Middle frontal gyrus (tissue), 1 donor: ENCODE results near the gene NRAS.
"Not testable (repeated sequence)": the region's sequence is repeated elsewhere in the genome, so short reads cannot be mapped to it uniquely, and the experiment has no call there.

Source experiments
- DNase-seq: peaks from one replicate; pipeline ENCODE4 v3.0.0-alpha.2; 2015; ENCODE audit warnings: low spot score; ENCODE audit errors: extremely low spot score

Gene NRAS

GRCh38 chr1:114716304-114717170, at the start of gene NRAS:
Gene NRAS (minus strand): TSS chr1:114716771. CDS start chr1:114716160, 611 bp downstream.
- DNase-seq = peak; percentile 91

GRCh38 chr1:114764689-114765088, 48.1 kb upstream of the NRAS start:
- DNase-seq = no peak

GRCh38 chr1:114758256-114758832, 41.8 kb upstream of the NRAS start:
- no peak for DNase-seq

- DNase-seq = peak; percentile 98
Observed at GRCh38 chr1:114757455-114758255, 41.1 kb upstream of the NRAS start, which contains the start of gene CSDE1. Gene CSDE1 (minus strand): TSS chr1:114757984. CDS start chr1:114739890, 18,094 bp downstream.

- no peak for DNase-seq
Observed at GRCh38 chr1:114756949-114757454, 40.4 kb upstream of the NRAS start.

GRCh38 chr1:114756009-114756892, 39.7 kb upstream of the NRAS start:
- no peak for DNase-seq

GRCh38 chr1:114755006-114755931, 38.7 kb upstream of the NRAS start:
- DNase-seq = no peak

GRCh38 chr1:114753702-114754101, 37.1 kb upstream of the NRAS start:
- DNase-seq = not testable (repeated sequence)

- no peak for DNase-seq
Observed at GRCh38 chr1:114753143-114753542, 36.6 kb upstream of the NRAS start.

- DNase-seq = no peak
Observed at GRCh38 chr1:114750780-114751179, 34.2 kb upstream of the NRAS start.

- DNase-seq = no peak
Observed at GRCh38 chr1:114749835-114750234, 33.3 kb upstream of the NRAS start.

- DNase-seq = no peak
Observed at GRCh38 chr1:114746450-114747121, 30.0 kb upstream of the NRAS start.

- no peak for DNase-seq
Observed at GRCh38 chr1:114745291-114745690, 28.7 kb upstream of the NRAS start.

- DNase-seq = no peak
Observed at GRCh38 chr1:114741963-114742746, 25.6 kb upstream of the NRAS start.

GRCh38 chr1:114740331-114740730, 23.8 kb upstream of the NRAS start:
- no peak for DNase-seq

GRCh38 chr1:114737314-114737849, 20.8 kb upstream of the NRAS start:
- DNase-seq = no peak

GRCh38 chr1:114735479-114735878, 18.9 kb upstream of the NRAS start:
- no peak for DNase-seq

GRCh38 chr1:114729782-114730181, 13.2 kb upstream of the NRAS start:
- no peak for DNase-seq
